HepG2 (cell line): ENCODE measurements around the gene GRM4. TPM values are rescaled to one million over a fixed set of nuclear protein-coding genes. Genes with fewer than 3 reads are reported as not detected.

Experiments used
- ATAC-seq: fragments of 200-7000 bp; cut with Tn5 transposase; 3 replicates; pipeline ENCODE4 v1.9.1; 2020; ENCODE audit warnings: mild to moderate bottlenecking, moderate library complexity
- BruUV-seq: library from RNA; stranded (reverse); fragments of 400-500 nt; replicated peaks from 2 replicates; lab custom pipeline; 2021; lab: Mats Ljungman, UMichigan
- CTCF ChIA-PET: fragments of 300-600 bp; formaldehyde crosslinking; extraction: SDS; loops from one replicate; lab custom pipeline; 2021; ENCODE audit warnings: low total read pairs, inconsistent platforms, low intra/inter-chr PET ratio; lab: Yijun Ruan, JAX
- POLR2A ChIA-PET: fragments of 350-600 bp; sonication (Branson Sonifier 250); formaldehyde crosslinking; loops from one replicate; lab custom pipeline; 2020; ENCODE audit warnings: antibody characterized with exemption, inconsistent platforms; lab: Yijun Ruan, JAX
- DNase-seq: peaks from one replicate; pipeline ENCODE4 v3.0.0-alpha.2; 2015; ENCODE audit warnings: low spot score
- FAIRE-seq: peaks from 3 replicates; lab custom pipeline; 2011; peaks lifted over from hg19 to GRCh38; lab: Jason Lieb, UNC
- H2AFZ ChIP-seq: one replicate; pipeline ENCODE4 v1.6.1; 2011; ENCODE audit warnings: low read length, inconsistent platforms
- H3K27ac ChIP-seq: fragments of 300-600 bp; 3 replicates; pipeline ENCODE4 v1.8.0; 2011; ENCODE audit warnings: mixed run types, mild to moderate bottlenecking, mixed read lengths, low read length, inconsistent platforms; ENCODE audit not compliant: insufficient read depth; ENCODE audit errors: extremely low read length
- H3K27me3 ChIP-seq, 2 experiments: fragments of 200-600 bp in 1 of 2; 2 replicates in 1 of 2; 3 replicates in 1 of 2; pipeline versions ENCODE4 v1.6.0 to v1.8.0; 2011; ENCODE audit warnings: low read length in 2 of 2, mild to moderate bottlenecking in 2 of 2, moderate library complexity in 2 of 2, inconsistent platforms in 1 of 2; ENCODE audit not compliant: insufficient read depth in 2 of 2, control insufficient read depth in 1 of 2
- H3K36me3 ChIP-seq, 2 experiments: fragments of 200-600 bp in 1 of 2; replicated peaks in 1 of 2; 2 replicates in 1 of 2; 3 replicates in 1 of 2; pipeline versions ENCODE4 v1.5.1 to v1.8.0; 2011; ENCODE audit warnings: low read length in 2 of 2, inconsistent platforms in 1 of 2; ENCODE audit not compliant: insufficient read depth in 2 of 2, control insufficient read depth in 1 of 2
- H3K4me1 ChIP-seq: 2 replicates; pipeline ENCODE4 v1.5.1; 2012; ENCODE audit warnings: low read length, inconsistent platforms; ENCODE audit not compliant: insufficient read depth
- H3K4me2 ChIP-seq: 2 replicates; pipeline ENCODE4 v1.6.0; 2011; ENCODE audit warnings: low read depth, low read length, inconsistent platforms
- H3K4me3 ChIP-seq, 3 experiments: fragments of 200-600 bp in 1 of 3; sonication (generic), shearing (Covaris generic) in 1 of 3; replicated peaks in 1 of 3; 2 replicates each; pipeline ENCODE4 v1.5.1; 2011 to 2016; ENCODE audit warnings: low read length in 3 of 3, inconsistent platforms in 2 of 3, low read depth in 2 of 3, mild to moderate bottlenecking in 2 of 3, control low read depth in 1 of 3, mixed read lengths in 1 of 3; ENCODE audit not compliant: insufficient read depth in 1 of 3
- H3K79me2 ChIP-seq: one replicate; pipeline ENCODE4 v1.6.1; 2011; ENCODE audit warnings: low read length, inconsistent platforms; ENCODE audit not compliant: insufficient read depth
- H3K9ac ChIP-seq: 2 replicates; pipeline ENCODE4 v1.6.0; 2011; ENCODE audit warnings: mild to moderate bottlenecking, low read depth, low read length, inconsistent platforms; ENCODE audit not compliant: insufficient read depth
- H3K9me3 ChIP-seq: 2 replicates; pipeline ENCODE4 v1.5.1; 2012; ENCODE audit warnings: mild to moderate bottlenecking, low read length
- H4K20me1 ChIP-seq: 2 replicates; pipeline ENCODE4 v1.6.0; 2011; ENCODE audit warnings: inconsistent platforms, mild to moderate bottlenecking, low read length, moderate library complexity; ENCODE audit not compliant: insufficient read depth
- AKNA ChIP-seq: sonication (generic); formaldehyde crosslinking; IDR thresholded peaks from 2 replicates; pipeline ENCODE4 v1.4.0; 2020; ENCODE audit warnings: missing genetic modification reagents, borderline replicate concordance
- ATAD3A ChIP-seq: sonication (generic); formaldehyde crosslinking; IDR thresholded peaks from 2 replicates; pipeline ENCODE4 v1.4.0; 2020; ENCODE audit warnings: missing genetic modification reagents
- MTA1 ChIP-seq: sonication (generic); formaldehyde crosslinking; IDR thresholded peaks from 2 replicates; pipeline ENCODE4 v1.4.0; 2020; ENCODE audit warnings: missing genetic modification reagents, mild to moderate bottlenecking, borderline replicate concordance
- PBX3 ChIP-seq: sonication (generic); formaldehyde crosslinking; IDR thresholded peaks from 2 replicates; pipeline ENCODE4 v1.8.1; 2023; ENCODE audit warnings: missing genetic modification reagents, inconsistent platforms, borderline replicate concordance
- ZSCAN25 ChIP-seq: sonication (generic); formaldehyde crosslinking; IDR thresholded peaks from 2 replicates; pipeline ENCODE4 v1.8.0; 2022; ENCODE audit warnings: mild to moderate bottlenecking, missing genetic modification reagents
- WGBS: methylation state at CpG from one replicate; pipeline ENCODE4 v1.1.6; 2017; ENCODE audit warnings: low lambda C conversion rate; 5-methylcytosine and 5-hydroxymethylcytosine counted together
- in situ Hi-C: cut with HindIII; loops from 2 replicates; pipeline ENCODE4 v1.10.0; 2017; ENCODE audit warnings: low pct_unique_long_range_greater_than_20kb; ENCODE audit not compliant: extremely low pct_ligation_motif_present
- intact Hi-C: fragments of 100-400 bp; cut with micrococcal nuclease; formaldehyde crosslinking; loops from one replicate; pipeline ENCODE4 v1.10.0; 2022; ENCODE audit not compliant: unreplicated experiment
- polyA plus RNA-seq, 8 experiments: library from polyadenylated mRNA; depleted of rRNA in 3 of 8; stranded (reverse) in 7 of 8; unstranded in 1 of 8; fragments of >200 nt; fragmentation: Illumina TruSeq in 4 of 8; extraction: Trizol in 4 of 8; gene quantifications; 2 replicates each; pipeline versions ENCODE4 v1.2.1 to v1.2.3, GENCODE V29; 2011 to 2016; ENCODE audit warnings: low read depth in 4 of 8, missing spikeins in 1 of 8, mixed read lengths in 1 of 8; ENCODE audit not compliant: insufficient read depth in 1 of 8
- total RNA-seq, 5 experiments: library from RNA; depleted of rRNA; stranded (reverse); fragments of >200 nt; fragmentation: Illumina TruSeq; extraction: Trizol; gene quantifications; 2 replicates each; pipeline ENCODE4 v1.2.3, GENCODE V29; 2016; ENCODE audit warnings: low read depth in 1 of 5
- TF ChIP-seq, protein P1 (sequence below): sonication (generic); formaldehyde crosslinking; IDR thresholded peaks from one replicate; pipeline ENCODE4 v1.5.1; 2020; ENCODE audit warnings: mild to moderate bottlenecking, missing genetic modification reagents; ENCODE audit errors: not compliant biosample characterization
- TF ChIP-seq, protein P2 (sequence below): sonication (generic); formaldehyde crosslinking; IDR thresholded peaks from 2 replicates; pipeline ENCODE4 v1.5.0; 2020; ENCODE audit warnings: missing genetic modification reagents

The GRM4 gene
- total and polyA plus RNA-seq, 2 of the 13 experiments (the other 11 are each of a cell fraction or from before 2014, with no cell fraction given) = not detected

GRCh38 chr6:34022250-34022872, 123.5 kb downstream of the GRM4 start:
- H3K9ac ChIP-seq = no peak overlapping the region
- in situ Hi-C loops = no loop called here
- CTCF ChIA-PET = no interaction called here
- TF ChIP-seq, protein P1, sequence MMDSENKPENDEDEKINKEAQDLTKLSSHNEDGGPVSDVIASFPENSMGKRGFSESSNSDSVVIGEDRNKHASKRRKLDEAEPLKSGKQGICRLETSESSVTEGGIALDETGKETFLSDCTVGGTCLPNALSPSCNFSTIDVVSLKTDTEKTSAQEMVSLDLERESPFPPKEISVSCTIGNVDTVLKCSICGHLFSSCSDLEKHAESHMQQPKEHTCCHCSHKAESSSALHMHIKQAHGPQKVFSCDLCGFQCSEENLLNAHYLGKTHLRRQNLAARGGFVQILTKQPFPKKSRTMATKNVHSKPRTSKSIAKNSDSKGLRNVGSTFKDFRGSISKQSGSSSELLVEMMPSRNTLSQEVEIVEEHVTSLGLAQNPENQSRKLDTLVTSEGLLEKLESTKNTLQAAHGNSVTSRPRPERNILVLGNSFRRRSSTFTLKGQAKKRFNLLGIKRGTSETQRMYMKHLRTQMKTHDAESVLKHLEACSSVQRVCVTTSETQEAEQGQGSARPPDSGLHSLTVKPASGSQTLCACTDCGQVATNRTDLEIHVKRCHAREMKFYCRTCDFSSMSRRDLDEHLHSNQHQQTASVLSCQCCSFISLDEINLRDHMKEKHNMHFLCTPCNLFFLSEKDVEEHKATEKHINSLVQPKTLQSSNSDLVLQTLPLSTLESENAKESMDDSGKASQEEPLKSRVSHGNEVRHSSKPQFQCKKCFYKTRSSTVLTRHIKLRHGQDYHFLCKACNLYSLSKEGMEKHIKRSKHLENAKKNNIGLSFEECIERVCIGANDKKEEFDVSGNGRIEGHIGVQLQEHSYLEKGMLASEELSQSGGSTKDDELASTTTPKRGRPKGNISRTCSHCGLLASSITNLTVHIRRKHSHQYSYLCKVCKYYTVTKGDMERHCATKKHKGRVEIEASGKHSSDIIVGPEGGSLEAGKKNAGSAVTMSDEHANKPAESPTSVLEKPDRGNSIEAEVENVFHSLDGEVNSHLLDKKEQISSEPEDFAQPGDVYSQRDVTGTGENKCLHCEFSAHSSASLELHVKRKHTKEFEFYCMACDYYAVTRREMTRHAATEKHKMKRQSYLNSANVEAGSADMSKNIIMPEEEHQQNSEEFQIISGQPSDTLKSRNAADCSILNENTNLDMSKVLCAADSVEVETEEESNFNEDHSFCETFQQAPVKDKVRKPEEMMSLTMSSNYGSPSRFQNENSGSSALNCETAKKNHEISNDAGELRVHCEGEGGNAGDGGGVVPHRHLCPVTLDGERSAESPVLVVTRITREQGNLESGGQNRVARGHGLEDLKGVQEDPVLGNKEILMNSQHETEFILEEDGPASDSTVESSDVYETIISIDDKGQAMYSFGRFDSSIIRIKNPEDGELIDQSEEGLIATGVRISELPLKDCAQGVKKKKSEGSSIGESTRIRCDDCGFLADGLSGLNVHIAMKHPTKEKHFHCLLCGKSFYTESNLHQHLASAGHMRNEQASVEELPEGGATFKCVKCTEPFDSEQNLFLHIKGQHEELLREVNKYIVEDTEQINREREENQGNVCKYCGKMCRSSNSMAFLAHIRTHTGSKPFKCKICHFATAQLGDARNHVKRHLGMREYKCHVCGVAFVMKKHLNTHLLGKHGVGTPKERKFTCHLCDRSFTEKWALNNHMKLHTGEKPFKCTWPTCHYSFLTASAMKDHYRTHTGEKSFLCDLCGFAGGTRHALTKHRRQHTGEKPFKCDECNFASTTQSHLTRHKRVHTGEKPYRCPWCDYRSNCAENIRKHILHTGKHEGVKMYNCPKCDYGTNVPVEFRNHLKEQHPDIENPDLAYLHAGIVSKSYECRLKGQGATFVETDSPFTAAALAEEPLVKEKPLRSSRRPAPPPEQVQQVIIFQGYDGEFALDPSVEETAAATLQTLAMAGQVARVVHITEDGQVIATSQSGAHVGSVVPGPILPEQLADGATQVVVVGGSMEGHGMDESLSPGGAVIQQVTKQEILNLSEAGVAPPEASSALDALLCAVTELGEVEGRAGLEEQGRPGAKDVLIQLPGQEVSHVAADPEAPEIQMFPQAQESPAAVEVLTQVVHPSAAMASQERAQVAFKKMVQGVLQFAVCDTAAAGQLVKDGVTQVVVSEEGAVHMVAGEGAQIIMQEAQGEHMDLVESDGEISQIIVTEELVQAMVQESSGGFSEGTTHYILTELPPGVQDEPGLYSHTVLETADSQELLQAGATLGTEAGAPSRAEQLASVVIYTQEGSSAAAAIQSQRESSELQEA (CRISPR knock-in tag) = no peak
- TF ChIP-seq PBX3 (CRISPR knock-in tag) = no peak
- no peak for TF ChIP-seq ZSCAN25
- no peak for TF ChIP-seq ATAD3A
- TF ChIP-seq AKNA (CRISPR knock-in tag) = no peak
- TF ChIP-seq, protein P2, sequence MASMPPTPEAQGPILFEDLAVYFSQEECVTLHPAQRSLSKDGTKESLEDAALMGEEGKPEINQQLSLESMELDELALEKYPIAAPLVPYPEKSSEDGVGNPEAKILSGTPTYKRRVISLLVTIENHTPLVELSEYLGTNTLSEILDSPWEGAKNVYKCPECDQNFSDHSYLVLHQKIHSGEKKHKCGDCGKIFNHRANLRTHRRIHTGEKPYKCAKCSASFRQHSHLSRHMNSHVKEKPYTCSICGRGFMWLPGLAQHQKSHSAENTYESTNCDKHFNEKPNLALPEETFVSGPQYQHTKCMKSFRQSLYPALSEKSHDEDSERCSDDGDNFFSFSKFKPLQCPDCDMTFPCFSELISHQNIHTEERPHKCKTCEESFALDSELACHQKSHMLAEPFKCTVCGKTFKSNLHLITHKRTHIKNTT (CRISPR knock-in tag) = no peak
- no peak for TF ChIP-seq MTA1 (CRISPR knock-in tag)

More at GRCh38 chr6:34022250-34022872, 123.5 kb downstream of the GRM4 start:
- no peaks in the 10 kb centered on the region for H3K9me3 ChIP-seq
- H3K4me1 ChIP-seq = no peaks in the 10 kb centered on the region
- FAIRE-seq = no peak
- no peak overlapping the region for H3K27ac ChIP-seq
- no TSS peak for BruUV-seq
- ATAC-seq = no peak
- H3K4me3 ChIP-seq = no peak overlapping the region
- peaks cover 19 to 56% of the 10 kb centered on the region in 2 experiments for H3K27me3 ChIP-seq
- H4K20me1 ChIP-seq = peaks cover 2% of the 10 kb centered on the region; the same call in 1 of the 2 replicates
- intact Hi-C loops = no loop called here
- POLR2A ChIA-PET = no interaction called here
- no peaks in the 10 kb centered on the region for H3K36me3 ChIP-seq
- no peak for DNase-seq
- no peak overlapping the region for H2AFZ ChIP-seq
- H3K4me2 ChIP-seq = no peak overlapping the region
- WGBS = 29% methylated on average over 9 of the region's 22 CpGs
- no peaks in the 10 kb centered on the region for H3K79me2 ChIP-seq
